ENCODE data around the gene TMEM150A.

TMEM150A gene

DNA sequence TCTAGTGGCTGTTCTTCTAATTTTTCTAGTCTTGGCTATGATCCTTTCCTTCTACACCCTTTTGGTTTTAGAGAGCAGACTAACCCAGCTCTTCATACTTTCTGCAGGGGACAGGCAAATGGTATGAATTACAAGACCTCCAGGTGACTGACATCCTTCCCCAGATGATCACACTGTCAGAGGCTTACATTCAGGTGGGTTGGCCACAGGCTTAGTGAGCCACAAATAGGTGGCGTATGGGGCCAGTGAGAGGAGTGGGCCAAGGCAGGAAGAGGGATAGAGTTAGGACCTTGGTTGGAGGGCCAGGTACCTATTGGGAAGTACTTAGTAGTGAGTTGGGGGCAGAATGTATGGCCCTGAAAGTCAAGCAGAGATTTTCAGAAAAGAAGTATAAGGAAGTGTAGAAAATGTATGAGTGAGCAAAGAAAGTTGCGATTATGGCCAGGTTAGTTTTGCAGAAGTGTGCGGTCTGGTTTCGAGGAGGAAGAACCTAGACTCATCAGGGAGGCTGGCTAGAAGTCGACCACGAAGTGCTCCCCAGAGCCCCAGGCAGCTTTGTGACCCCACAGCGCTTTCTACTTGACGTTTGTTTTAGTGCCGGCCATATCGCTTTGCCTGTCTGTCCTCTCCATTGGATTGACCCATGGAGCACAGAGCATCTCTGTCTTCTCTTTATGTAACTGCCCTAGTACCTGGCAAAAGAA lies 45.5 kb upstream of the TMEM150A start:
- Histone ChIP-seq H3K79me2 (ENCODE audit: insufficient read depth, low read length) (no peaks in the 10 kb centered on the region), H3K9me2 (ENCODE audit: low read depth, low read length) (no peaks in the 10 kb centered on the region), H3K27me3 (ENCODE audit: insufficient read depth, low read length) (no peaks in the 10 kb centered on the region), H4K20me1 (ENCODE audit: insufficient read depth, low read length) (no peaks in the 10 kb centered on the region), H3K9me3 (ENCODE audit: low read length) (no peaks in the 10 kb centered on the region), H3K36me3 (ENCODE audit: insufficient read depth, low read length) (peaks cover 95% of the 10 kb centered on the region), H3K4me2 (ENCODE audit: low read length) (no peak overlapping the region), H3K4me1 (ENCODE audit: insufficient read depth, low read length, severe bottlenecking) (no peaks in the 10 kb centered on the region), H3K27ac (ENCODE audit: low read depth, low read length, poor library complexity, severe bottlenecking) (no peak overlapping the region), H3F3A (ENCODE audit: insufficient read depth, low read length) (no peaks in the 10 kb centered on the region), H3K9ac (ENCODE audit: low read length) (no peak overlapping the region), H3K4me3 (ENCODE audit: low read depth, low read length, poor library complexity, severe bottlenecking) (no peak overlapping the region), H2AFZ (ENCODE audit: low read length) (no peak overlapping the region)
- TF ChIP-seq CTCF (IDR thresholded peaks at IDR 0.05; ENCODE audit: low read length) (no peak), EZH2 (IDR thresholded peaks at IDR 0.05; ENCODE audit: borderline replicate concordance, low read length) (no peak)

GRCh38 chr2:85646166-85646565 lies 43.7 kb upstream of the TMEM150A start:
- Histone ChIP-seq H3K27me3 (ENCODE audit: insufficient read depth, low read length) (no peaks in the 10 kb centered on the region), H3K4me2 (ENCODE audit: low read length) (no peak overlapping the region), H4K20me1 (ENCODE audit: insufficient read depth, low read length) (no peaks in the 10 kb centered on the region), H3F3A (ENCODE audit: insufficient read depth, low read length) (no peaks in the 10 kb centered on the region), H3K27ac (ENCODE audit: low read depth, low read length, poor library complexity, severe bottlenecking) (no peak overlapping the region), H3K4me3 (ENCODE audit: low read depth, low read length, poor library complexity, severe bottlenecking) (no peak overlapping the region), H3K9me2 (ENCODE audit: low read depth, low read length) (no peaks in the 10 kb centered on the region), H3K9me3 (ENCODE audit: low read length) (no peaks in the 10 kb centered on the region), H2AFZ (ENCODE audit: low read length) (no peak overlapping the region), H3K79me2 (ENCODE audit: insufficient read depth, low read length) (no peaks in the 10 kb centered on the region), H3K4me1 (ENCODE audit: insufficient read depth, low read length, severe bottlenecking) (no peaks in the 10 kb centered on the region), H3K9ac (ENCODE audit: low read length) (no peak overlapping the region), H3K36me3 (ENCODE audit: insufficient read depth, low read length) (peaks cover 96% of the 10 kb centered on the region)
- no peak for TF ChIP-seq EZH2 (IDR thresholded peaks at IDR 0.05; ENCODE audit: borderline replicate concordance, low read length)

DNA sequence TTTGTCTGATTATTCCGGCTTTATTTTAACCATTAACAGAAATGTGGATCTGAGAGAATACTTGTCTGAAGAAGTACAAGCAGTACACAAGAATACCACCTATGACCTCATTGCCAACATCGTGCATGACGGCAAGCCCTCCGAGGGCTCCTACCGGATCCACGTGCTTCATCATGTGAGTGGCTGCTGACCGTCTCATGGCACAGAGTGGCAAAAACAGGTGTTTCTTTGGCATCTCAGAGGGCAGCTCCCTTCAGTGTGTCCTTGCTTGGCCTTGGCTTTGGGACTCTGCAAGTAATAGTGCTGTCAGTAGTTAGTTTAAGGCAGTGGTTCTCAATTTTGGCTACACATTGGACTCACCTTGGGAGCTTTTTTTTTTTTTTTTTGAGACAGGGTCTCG lies 42.4 kb upstream of the TMEM150A start:
- Histone ChIP-seq H3K4me1 (ENCODE audit: insufficient read depth, low read length, severe bottlenecking) (no peaks in the 10 kb centered on the region), H3K4me3 (ENCODE audit: low read depth, low read length, poor library complexity, severe bottlenecking) (no peak overlapping the region), H3K9ac (ENCODE audit: low read length) (no peak overlapping the region), H3K36me3 (ENCODE audit: insufficient read depth, low read length) (peaks cover 97% of the 10 kb centered on the region), H3K9me3 (ENCODE audit: low read length) (no peaks in the 10 kb centered on the region), H3K79me2 (ENCODE audit: insufficient read depth, low read length) (no peaks in the 10 kb centered on the region), H3K27ac (ENCODE audit: low read depth, low read length, poor library complexity, severe bottlenecking) (no peak overlapping the region), H3K4me2 (ENCODE audit: low read length) (no peak overlapping the region), H4K20me1 (ENCODE audit: insufficient read depth, low read length) (no peaks in the 10 kb centered on the region), H3F3A (ENCODE audit: insufficient read depth, low read length) (no peaks in the 10 kb centered on the region), H2AFZ (ENCODE audit: low read length) (no peak overlapping the region), H3K9me2 (ENCODE audit: low read depth, low read length) (no peaks in the 10 kb centered on the region), H3K27me3 (ENCODE audit: insufficient read depth, low read length) (no peaks in the 10 kb centered on the region)
- TF ChIP-seq CTCF (IDR thresholded peaks at IDR 0.05; ENCODE audit: low read length) (no peak), EZH2 (IDR thresholded peaks at IDR 0.05; ENCODE audit: borderline replicate concordance, low read length) (no peak)

DNA sequence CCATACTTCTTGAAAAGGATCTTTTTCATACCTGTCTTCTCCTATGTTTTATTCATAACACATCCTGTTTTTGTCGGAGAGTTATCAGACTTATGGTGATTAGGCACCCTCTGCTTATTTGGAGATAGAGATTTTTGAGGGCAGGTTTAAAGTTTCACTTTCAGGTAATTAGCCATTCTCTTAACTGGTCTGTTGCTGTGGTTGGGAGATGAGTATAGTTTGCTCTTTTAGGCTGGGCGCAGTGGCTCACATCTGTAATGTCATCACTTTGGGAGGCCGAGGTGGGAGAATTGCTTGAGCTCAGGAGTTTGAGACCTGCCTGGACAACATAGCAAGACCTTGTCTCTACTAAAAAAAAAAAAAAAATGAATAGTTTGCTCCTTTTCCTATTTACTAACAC lies 40.2 kb upstream of the TMEM150A start:
- Histone ChIP-seq H3K9me2 (ENCODE audit: low read depth, low read length) (no peaks in the 10 kb centered on the region), H3K4me1 (ENCODE audit: insufficient read depth, low read length, severe bottlenecking) (no peaks in the 10 kb centered on the region), H4K20me1 (ENCODE audit: insufficient read depth, low read length) (no peaks in the 10 kb centered on the region), H3K36me3 (ENCODE audit: insufficient read depth, low read length) (peaks cover 94% of the 10 kb centered on the region), H3F3A (ENCODE audit: insufficient read depth, low read length) (no peaks in the 10 kb centered on the region), H3K9me3 (ENCODE audit: low read length) (no peaks in the 10 kb centered on the region), H3K27me3 (ENCODE audit: insufficient read depth, low read length) (no peaks in the 10 kb centered on the region), H3K4me3 (ENCODE audit: low read depth, low read length, poor library complexity, severe bottlenecking) (no peak overlapping the region), H3K4me2 (ENCODE audit: low read length) (no peak overlapping the region), H3K9ac (ENCODE audit: low read length) (no peak overlapping the region), H3K27ac (ENCODE audit: low read depth, low read length, poor library complexity, severe bottlenecking) (no peak overlapping the region), H2AFZ (ENCODE audit: low read length) (no peak overlapping the region), H3K79me2 (ENCODE audit: insufficient read depth, low read length) (no peaks in the 10 kb centered on the region)
- TF ChIP-seq EZH2 (IDR thresholded peaks at IDR 0.05; ENCODE audit: borderline replicate concordance, low read length) (no peak), CTCF (IDR thresholded peaks at IDR 0.05; ENCODE audit: low read length) (no peak)

Measured in OCI-LY1 (cell line).